CD4-positive, alpha-beta T cell treated with Interleukin-15 for 1 hour (primary cell): ENCODE measurements around the gene SEMA3E.
"Not testable (repeated sequence)": the region's sequence is repeated elsewhere in the genome, so short reads cannot be mapped to it uniquely, and the experiment has no call there.

Source experiments
- DNase-seq: peaks from one replicate; pipeline ENCODE4 v3.0.0-alpha.2; 2020

SEMA3E gene

GRCh38 chr7:83648464-83649241 lies at the start of gene SEMA3E:
Gene SEMA3E (minus strand): TSS chr7:83649139.
- no peak for DNase-seq

DNA sequence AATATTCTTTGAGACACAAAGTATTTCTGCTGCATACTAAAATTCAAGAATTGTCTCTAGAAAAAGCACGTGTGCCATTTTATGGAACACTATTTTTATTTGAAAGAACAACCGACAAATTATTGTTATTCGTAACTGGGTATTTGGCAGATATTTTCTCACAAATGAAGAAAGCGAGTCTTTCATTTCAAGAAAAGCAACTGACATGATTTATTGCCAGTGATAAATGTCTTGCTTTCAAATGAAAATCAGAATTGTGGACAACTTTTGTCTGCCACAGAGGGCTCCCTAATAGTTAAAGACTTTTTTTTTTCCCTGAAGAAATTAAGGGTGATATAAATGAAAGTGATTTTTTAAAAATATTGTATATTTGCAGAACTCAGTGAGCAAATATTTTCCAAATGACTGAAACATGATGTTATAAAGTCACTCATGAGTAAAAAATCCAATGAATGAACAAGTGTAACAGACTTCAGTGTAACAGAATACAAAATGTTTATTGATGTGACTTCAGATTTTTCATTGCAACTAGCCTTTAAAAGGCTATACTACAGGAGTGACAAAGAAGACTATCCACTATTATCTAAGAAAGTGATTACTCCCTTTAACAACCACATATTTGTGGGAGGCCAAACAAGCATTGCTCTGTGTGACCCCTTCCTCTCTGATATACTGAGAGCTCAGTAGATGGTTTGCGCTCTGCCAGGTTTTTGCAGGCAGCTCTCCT lies 49.0 kb upstream of the SEMA3E start:
- DNase-seq, result no peak

DNA sequence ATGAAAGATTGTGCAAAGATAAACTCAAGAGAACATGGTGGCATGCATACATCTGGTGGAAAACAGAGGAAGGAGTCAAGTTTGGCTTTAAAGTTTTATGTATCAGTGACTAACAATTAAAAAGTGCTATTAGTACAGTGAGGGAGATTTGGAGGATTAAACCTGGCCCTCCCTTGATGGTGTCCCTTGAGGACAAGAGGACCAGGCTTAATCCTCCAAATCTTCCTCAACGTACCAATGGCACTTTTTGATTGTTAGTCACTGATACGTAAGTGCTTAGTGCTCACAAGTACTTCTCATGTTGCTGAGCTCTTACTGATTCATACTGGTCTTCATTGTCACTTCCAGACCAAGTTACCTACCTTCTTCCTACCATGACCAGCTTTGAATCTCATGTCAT lies 47.2 kb upstream of the SEMA3E start:
- DNase-seq, result no peak

- no peak for DNase-seq
Observed at GRCh38 chr7:83695128-83695960, 46.4 kb upstream of the SEMA3E start.

GRCh38 chr7:83693256-83693655 lies 44.3 kb upstream of the SEMA3E start:
- DNase-seq, result no peak

DNA sequence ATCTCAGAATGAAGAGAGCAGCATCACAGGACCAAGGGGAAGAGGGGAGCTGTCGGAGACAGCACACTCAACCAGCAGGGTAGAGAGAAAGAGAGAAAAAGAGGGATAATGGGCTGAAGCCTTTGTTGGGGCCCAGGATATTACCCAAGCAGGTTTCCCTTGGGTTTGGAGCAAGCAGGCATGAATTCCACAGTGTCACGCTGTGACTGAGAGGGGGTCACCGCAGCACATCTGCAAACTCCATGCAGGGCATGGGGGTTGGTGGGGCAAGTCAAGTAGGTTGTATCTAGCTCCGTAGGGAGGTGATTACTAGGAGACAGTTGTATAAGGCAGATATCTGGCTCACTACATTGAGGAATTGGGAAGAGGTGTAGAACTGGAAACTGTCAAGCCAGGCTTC lies 42.2 kb upstream of the SEMA3E start:
- DNase-seq, result no peak

DNA sequence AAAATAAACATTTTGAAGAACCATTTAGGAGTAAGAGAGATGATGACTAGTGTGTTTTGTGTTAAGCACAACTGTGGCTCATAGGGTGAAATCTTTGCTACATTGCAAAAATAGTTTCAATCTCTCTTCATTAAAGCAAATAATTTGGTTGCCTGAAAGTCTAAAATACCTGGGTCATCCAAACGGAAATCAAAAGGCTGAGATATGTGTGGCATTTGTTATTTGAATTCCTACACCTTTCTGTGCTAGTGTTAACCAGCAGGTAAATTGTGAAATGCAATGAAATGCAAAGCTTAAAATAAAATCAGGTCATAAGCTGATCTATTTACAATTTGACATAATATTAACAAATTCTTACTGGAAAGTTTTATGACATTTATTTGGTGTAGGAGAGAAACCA lies 40.9 kb upstream of the SEMA3E start:
- DNase-seq, result no peak

DNA sequence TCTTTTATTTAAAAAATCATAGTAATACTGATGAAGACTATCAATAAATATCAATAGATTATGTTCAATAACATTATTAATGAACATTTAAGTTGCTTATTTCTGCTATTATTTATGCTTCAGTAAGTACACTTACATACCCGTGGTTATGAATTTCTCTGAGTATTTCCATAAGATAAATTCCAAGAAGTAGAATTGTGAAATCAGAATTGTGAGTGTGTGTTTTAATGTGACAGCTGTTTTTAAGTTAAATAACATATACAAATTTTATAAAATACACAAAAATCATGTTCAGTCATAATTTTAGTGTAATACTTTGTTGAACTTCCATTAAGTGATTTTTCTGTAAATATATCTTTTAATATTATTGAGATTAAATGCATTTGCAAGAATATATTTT lies 37.5 kb upstream of the SEMA3E start:
- no peak for DNase-seq

DNA sequence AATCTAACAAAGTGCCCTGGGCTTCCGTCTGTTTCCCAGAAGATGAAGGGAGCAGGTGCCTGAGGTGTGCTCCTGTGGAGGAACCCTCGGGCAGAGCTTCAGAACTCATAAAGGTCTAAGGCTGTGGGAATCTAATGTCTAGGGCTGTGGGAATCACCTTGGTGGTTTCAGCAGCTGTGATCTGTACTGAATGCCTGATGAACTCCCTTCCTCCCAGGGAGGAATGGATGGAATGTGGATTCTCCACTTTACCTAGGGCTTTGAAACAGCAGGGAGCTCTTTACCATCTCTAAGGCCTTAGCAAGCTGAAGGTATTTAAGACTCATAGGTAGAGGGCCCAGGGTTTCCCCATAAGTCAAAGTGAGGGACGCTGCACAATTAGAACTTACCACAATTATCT lies 36.0 kb upstream of the SEMA3E start:
- DNase-seq, result no peak

- no peak for DNase-seq
Observed at GRCh38 chr7:83681200-83681778, 32.4 kb upstream of the SEMA3E start.

- DNase-seq, result no peak
Observed at GRCh38 chr7:83677180-83677866, 28.4 kb upstream of the SEMA3E start.

- not testable (repeated sequence) for DNase-seq
Observed at GRCh38 chr7:83673291-83673690, 24.4 kb upstream of the SEMA3E start.

DNA sequence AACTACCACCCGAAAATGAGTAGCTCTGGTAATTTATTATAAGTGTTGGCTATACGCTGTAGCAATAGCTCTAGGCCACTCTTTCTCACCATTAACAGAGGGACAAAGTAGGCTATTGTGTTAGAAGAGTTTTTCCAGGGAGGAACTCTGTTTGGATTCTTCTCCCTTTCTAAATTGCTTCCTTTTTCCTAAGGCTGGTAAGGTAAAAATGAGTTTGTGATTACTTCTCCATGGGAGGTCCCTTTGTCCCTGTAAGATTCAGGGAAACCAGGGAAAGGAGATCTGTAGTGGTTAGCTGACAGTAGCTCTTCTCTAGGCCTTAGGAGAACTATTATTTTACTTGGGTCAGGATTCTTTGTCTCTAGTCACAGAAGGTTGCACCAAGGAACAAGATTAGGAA lies 23.2 kb upstream of the SEMA3E start:
- DNase-seq, result no peak

DNA sequence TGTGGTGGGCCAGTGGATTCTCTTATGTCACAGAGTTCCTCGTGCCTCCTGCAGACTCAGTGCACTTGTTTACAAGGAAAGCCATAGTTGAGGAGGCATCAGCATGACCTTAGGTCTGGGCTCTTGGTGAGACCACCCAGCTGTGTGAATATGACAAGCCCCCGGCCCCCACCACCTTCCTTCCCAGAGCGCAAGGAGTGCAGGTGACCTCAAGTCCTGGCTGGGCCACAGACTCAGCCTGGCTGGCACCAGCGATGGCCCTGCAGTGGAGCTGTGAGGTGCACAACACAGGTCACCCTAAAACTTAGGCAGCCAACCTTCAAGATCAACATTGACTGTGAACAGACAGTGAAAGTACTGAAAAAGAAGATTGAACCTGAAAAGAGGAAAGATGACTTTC lies 14.2 kb upstream of the SEMA3E start:
- no peak for DNase-seq

GRCh38 chr7:83658126-83658525 lies 9.2 kb upstream of the SEMA3E start:
- DNase-seq, result no peak

- no peak for DNase-seq
Observed at GRCh38 chr7:83655951-83656556, 7.1 kb upstream of the SEMA3E start.

DNA sequence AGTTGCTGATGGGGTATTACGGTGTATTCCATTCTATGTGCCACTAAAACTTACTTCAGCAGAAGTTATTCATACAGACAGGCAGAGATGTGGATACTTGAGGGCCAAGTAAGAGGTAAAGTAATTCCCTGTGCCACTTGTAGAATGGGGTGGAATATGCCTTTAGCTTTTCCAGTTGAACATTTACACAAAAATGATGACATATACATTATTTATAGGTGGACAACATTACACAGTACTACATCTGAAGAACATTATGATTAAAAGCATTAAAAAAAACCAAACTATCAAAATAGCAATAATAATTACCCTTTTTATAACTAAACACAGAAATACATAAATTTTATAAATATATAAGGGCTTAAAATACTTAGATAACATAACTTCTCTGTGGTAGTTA lies 3.5 kb upstream of the SEMA3E start:
- no peak for DNase-seq

- DNase-seq, result no peak
Observed at GRCh38 chr7:83649701-83650100, 762 bp upstream of the SEMA3E start.

GRCh38 chr7:83646027-83646426 lies 2.9 kb downstream of the SEMA3E start:
- DNase-seq, result no peak

- DNase-seq, result no peak
Observed at GRCh38 chr7:83643739-83644138, 5.2 kb downstream of the SEMA3E start.

DNA sequence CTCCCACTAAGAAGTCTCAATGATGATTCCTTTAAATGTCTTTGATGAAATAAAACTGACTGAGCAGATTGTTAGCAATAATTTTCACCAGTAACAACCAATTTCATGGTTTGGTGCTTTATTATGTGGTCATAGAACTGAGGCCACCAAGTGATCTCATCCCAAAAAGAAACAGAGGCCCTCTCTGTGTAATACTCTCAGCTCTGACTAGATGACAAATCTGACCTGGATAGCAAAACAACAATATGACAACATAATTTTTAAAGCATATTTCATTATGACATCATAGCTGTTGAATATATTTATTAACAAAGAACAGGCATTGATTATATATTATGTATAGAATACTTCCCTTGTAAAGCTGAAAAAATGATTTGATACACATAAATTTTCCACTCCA lies 5.9 kb downstream of the SEMA3E start:
- no peak for DNase-seq
